Measurements from ENCODE around the gene FANK1. TPM values are rescaled to one million over a fixed set of nuclear protein-coding genes. Genes with fewer than 3 reads are reported as not detected.
"Not testable (repeated sequence)": the region's sequence is repeated elsewhere in the genome, so short reads cannot be mapped to it uniquely, and the experiment has no call there.

FANK1 gene
- total RNA-seq, 1 experiment from 2014 or later, result 1.4 TPM

DNA sequence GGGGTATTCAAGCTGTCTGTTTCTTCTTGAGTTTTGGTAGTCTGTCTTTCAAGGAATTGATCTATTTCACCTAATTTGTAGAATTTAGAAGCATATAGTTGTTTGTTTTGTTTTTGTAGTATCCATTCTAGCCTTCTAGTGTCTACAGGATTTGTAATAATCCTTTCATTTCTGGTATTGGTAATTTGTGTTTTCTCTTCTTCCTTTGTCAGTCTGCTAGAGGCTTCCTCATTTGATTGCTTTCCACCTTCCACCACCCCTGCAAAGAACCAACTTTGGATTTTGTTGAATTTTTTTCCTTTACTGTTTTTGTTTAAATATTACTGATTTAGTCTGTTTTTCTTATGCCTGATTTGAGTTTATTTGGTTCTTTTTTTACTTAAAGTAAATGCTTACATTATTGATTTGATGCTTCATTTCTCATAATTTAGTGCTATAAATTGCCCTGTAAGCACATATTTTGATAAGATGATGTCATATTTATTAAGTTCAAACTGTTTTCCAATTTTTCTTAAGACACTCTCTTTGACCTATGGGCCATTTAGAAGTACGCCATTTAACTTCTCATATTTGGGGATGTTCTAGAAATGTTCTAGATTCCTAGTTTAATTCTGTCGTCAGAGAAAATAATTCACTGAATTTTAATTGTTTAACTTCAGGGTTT lies 25.4 kb downstream of the FANK1 start:
- POLR2A ChIA-PET (ENCODE audit: low non-redundant PET); DNase-seq (ENCODE audit: low spot score); CTCF ChIA-PET; BruUV-seq (replicated peaks); intact Hi-C loops (cut with micrococcal nuclease; ENCODE audit: unreplicated experiment); H3K9me3 ChIP-seq (ENCODE audit: low read depth, low read length, poor library complexity, severe bottlenecking); H3K27ac ChIP-seq (ENCODE audit: low read depth, low read length, poor library complexity, severe bottlenecking); H3K36me3 ChIP-seq (ENCODE audit: insufficient read depth, low read length, poor library complexity, severe bottlenecking); H3K27me3 ChIP-seq (replicated peaks; ENCODE audit: insufficient read depth, low read depth, low read length, poor library complexity); H3K4me1 ChIP-seq (ENCODE audit: insufficient read depth, low read length, poor library complexity, severe bottlenecking); H3K4me3 ChIP-seq (ENCODE audit: low read depth, low read length, poor library complexity, severe bottlenecking): not testable (repeated sequence)

DNA sequence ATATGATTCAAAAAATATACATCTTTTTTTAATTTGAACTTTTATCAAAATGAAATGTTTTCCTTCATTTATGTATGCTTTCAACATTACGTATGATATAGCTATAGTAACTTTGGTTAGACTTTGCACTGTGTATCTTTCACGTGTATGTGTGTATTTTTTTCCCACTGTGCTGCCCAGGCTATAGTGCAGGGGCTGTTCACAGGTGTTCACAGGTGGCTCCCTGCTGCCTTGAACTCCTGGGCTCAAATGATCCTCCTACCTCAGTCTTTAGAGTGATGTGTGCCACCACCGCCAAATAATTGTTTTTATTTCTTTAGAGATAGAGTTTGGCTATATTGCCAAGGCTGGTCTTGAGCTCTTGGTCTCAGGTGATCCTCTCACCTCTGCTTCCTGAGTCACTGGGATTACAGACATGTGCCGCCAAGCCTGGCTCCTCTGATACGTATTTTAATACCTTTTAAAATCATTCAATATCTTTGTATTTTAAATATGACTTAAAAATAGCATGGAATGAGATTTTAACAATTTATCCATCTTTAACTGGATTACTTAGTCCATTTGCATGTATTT lies 29.0 kb downstream of the FANK1 start:
- Histone ChIP-seq H3K36me3 (ENCODE audit: insufficient read depth, low read length, poor library complexity, severe bottlenecking) (no peaks in the 10 kb centered on the region), H3K27me3 (replicated peaks; ENCODE audit: insufficient read depth, low read depth, low read length, poor library complexity) (no peaks in the 10 kb centered on the region), H3K4me1 (ENCODE audit: insufficient read depth, low read length, poor library complexity, severe bottlenecking) (no peaks in the 10 kb centered on the region), H3K27ac (ENCODE audit: low read depth, low read length, poor library complexity, severe bottlenecking) (no peak overlapping the region), H3K9me3 (ENCODE audit: low read depth, low read length, poor library complexity, severe bottlenecking) (peaks cover 4% of the 10 kb centered on the region), H3K4me3 (ENCODE audit: low read depth, low read length, poor library complexity, severe bottlenecking) (no peak overlapping the region)
- no peak for DNase-seq (ENCODE audit: low spot score)
- POLR2A ChIA-PET (ENCODE audit: low non-redundant PET), result no interaction called here
- no TSS peak for BruUV-seq (replicated peaks)
- intact Hi-C loops (cut with micrococcal nuclease; ENCODE audit: unreplicated experiment), result no loop called here
- CTCF ChIA-PET, result no interaction called here
- TF ChIP-seq, protein P1, sequence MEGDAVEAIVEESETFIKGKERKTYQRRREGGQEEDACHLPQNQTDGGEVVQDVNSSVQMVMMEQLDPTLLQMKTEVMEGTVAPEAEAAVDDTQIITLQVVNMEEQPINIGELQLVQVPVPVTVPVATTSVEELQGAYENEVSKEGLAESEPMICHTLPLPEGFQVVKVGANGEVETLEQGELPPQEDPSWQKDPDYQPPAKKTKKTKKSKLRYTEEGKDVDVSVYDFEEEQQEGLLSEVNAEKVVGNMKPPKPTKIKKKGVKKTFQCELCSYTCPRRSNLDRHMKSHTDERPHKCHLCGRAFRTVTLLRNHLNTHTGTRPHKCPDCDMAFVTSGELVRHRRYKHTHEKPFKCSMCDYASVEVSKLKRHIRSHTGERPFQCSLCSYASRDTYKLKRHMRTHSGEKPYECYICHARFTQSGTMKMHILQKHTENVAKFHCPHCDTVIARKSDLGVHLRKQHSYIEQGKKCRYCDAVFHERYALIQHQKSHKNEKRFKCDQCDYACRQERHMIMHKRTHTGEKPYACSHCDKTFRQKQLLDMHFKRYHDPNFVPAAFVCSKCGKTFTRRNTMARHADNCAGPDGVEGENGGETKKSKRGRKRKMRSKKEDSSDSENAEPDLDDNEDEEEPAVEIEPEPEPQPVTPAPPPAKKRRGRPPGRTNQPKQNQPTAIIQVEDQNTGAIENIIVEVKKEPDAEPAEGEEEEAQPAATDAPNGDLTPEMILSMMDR (conservative IDR thresholded peaks at IDR 0.05; ENCODE audit: low read depth, low read length), result no peak
- no peak for TF ChIP-seq EZH2 (IDR thresholded peaks at IDR 0.05; ENCODE audit: borderline replicate concordance, low read depth, low read length, poor library complexity, severe bottlenecking)

DNA sequence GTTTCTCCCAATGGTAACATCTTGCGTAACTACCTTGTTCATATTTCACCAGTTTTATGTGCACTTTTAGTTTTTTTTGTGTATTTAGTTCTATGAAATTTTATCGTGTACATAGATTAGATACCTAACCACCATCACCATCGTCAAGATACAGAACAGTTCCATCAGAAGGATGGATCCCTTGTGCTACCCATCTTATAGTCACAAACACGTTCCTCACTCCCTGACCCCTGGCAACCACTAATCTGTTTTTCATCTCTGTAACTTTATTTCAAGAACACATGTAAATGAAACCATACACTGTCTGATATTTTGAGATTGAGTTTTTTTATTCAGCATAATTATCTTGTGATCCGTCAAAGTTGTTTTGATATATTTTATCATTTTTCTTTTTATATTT lies 29.9 kb downstream of the FANK1 start:
- H3K27ac ChIP-seq (ENCODE audit: low read depth, low read length, poor library complexity, severe bottlenecking), result no peak overlapping the region
- H3K36me3 ChIP-seq (ENCODE audit: insufficient read depth, low read length, poor library complexity, severe bottlenecking), result no peaks in the 10 kb centered on the region
- intact Hi-C loops (cut with micrococcal nuclease; ENCODE audit: unreplicated experiment), result no loop called here
- ChIA-PET CTCF (no interaction called here), POLR2A (ENCODE audit: low non-redundant PET) (no interaction called here)
- TF ChIP-seq, protein P1 (conservative IDR thresholded peaks at IDR 0.05; ENCODE audit: low read depth, low read length), result no peak
- peaks cover 4% of the 10 kb centered on the region for H3K9me3 ChIP-seq (ENCODE audit: low read depth, low read length, poor library complexity, severe bottlenecking)
- no peaks in the 10 kb centered on the region for H3K27me3 ChIP-seq (replicated peaks; ENCODE audit: insufficient read depth, low read depth, low read length, poor library complexity)
- H3K4me3 ChIP-seq (ENCODE audit: low read depth, low read length, poor library complexity, severe bottlenecking), result no peak overlapping the region
- DNase-seq (ENCODE audit: low spot score), result no peak
- BruUV-seq (replicated peaks), result no TSS peak
- H3K4me1 ChIP-seq (ENCODE audit: insufficient read depth, low read length, poor library complexity, severe bottlenecking), result no peaks in the 10 kb centered on the region

DNA sequence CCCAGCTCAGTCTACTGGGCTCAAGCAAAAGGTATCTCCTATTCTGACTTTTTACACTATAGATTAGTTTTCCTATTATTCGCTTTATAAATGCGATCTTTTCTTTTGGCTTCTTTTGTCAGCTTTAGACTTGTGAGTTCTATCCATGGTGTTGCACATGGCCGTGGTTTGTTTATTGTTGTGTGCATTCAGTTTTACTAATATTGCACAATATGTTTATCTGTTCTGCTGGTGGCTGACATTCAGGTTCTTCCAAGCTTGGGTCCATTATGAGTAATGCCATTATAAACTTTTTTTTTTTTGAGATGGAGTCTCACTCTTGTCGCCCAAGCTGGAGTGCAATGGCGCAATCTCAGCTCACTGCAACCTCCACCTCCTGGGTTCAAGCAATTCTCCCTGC lies 30.9 kb downstream of the FANK1 start:
- intact Hi-C loops (cut with micrococcal nuclease; ENCODE audit: unreplicated experiment); H3K4me3 ChIP-seq (ENCODE audit: low read depth, low read length, poor library complexity, severe bottlenecking); H3K27me3 ChIP-seq (replicated peaks; ENCODE audit: insufficient read depth, low read depth, low read length, poor library complexity); POLR2A ChIA-PET (ENCODE audit: low non-redundant PET); H3K36me3 ChIP-seq (ENCODE audit: insufficient read depth, low read length, poor library complexity, severe bottlenecking); H3K9me3 ChIP-seq (ENCODE audit: low read depth, low read length, poor library complexity, severe bottlenecking); BruUV-seq (replicated peaks); H3K4me1 ChIP-seq (ENCODE audit: insufficient read depth, low read length, poor library complexity, severe bottlenecking); H3K27ac ChIP-seq (ENCODE audit: low read depth, low read length, poor library complexity, severe bottlenecking); DNase-seq (ENCODE audit: low spot score); CTCF ChIA-PET: not testable (repeated sequence)
